Lower leg skin (tissue), 4 donors: Measurements from ENCODE around the gene AFAP1L2. TPM values are rescaled to one million over a fixed set of nuclear protein-coding genes. Genes with fewer than 3 reads are reported as not detected.

Source experiments
- DNase-seq, 2 donors: peaks; one replicate each; pipeline ENCODE4 v3.0.0-alpha.2; 2019; ENCODE audit warnings: low spot score in 2 of 2
- H3K4me3 ChIP-seq: fragments of 200-600 bp; sonication (generic); 2 replicates; pipeline ENCODE4 v1.5.1; 2017; ENCODE audit warnings: mild to moderate bottlenecking, low read depth; ENCODE audit not compliant: poor library complexity, severe bottlenecking
- CTCF ChIP-seq, 3 donors: fragments of 450-650 bp; IDR thresholded peaks; one replicate each; pipeline ENCODE4 v1.5.1; 2016; ENCODE audit warnings: antibody characterized with exemption in 3 of 3, mild to moderate bottlenecking in 3 of 3, moderate library complexity in 2 of 3
- POLR2A ChIP-seq, 2 donors: fragments of 450-650 bp; IDR thresholded peaks; one replicate each; pipeline ENCODE4 v1.6.1; 2016 to 2017; ENCODE audit warnings: antibody characterized with exemption in 2 of 2, mild to moderate bottlenecking in 1 of 2, moderate library complexity in 1 of 2
- WGBS, 2 donors: methylation state at CpG; one replicate each; pipeline ENCODE4 v1.1.5; 2018; 5-methylcytosine and 5-hydroxymethylcytosine counted together
- intact Hi-C: fragments of 100-400 bp; cut with DNase I; formaldehyde crosslinking; loops from one replicate; pipeline ENCODE4 v1.15.0; 2023; ENCODE audit warnings: low total_unique reads
- total RNA-seq, 4 donors: library from RNA; depleted of rRNA; stranded (reverse); fragments of >200 nt; gene quantifications; one replicate each; pipeline ENCODE4 v1.1.0, GENCODE V29; 2016

The AFAP1L2 gene
- total RNA-seq, 4 donors from 2014 or later = 10.9 to 19.4 (median 14.3) TPM

DNA sequence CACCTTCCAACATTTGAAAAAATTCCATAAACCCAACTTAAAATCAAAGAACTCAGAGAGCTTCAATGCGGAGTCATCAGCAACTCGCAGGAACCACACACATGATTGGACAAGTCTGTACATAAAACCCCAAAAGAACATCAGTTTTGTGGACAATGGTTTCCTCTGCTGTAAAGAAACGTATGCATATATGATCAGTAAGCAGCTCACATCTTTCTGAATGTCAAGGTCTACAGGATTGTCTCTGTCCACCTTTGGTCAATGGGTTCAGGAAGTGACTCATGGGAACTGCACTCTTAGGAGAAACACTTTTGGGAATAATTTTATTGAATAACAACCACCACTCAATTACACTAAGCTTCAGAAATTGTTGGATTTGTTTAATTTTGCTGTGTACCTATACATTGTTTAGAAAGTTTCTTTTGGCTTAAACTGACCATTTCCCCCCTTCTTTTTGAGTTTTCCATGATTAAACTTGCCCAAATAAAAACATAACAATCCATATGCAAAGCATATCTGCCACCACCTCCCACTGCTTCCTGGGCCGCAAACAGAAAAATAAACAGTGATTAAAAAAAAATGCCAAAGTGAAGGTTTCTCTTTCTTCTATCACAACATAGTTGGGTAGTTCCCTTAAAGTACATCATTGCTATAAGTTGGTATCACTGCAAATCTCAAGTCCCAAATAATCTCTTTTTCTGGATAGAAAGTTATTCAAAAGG, 27.3 kb upstream of the AFAP1L2 start:
- 67 to 70% methylated on average over 4 of the region's 4 CpGs for WGBS, 2 donors
- intact Hi-C loops = no loop called here
- H3K4me3 ChIP-seq = no peak overlapping the region
- DNase-seq = no peak
- TF ChIP-seq CTCF (IDR thresholded peaks at IDR 0.05) (no peak), POLR2A (IDR thresholded peaks at IDR 0.05) (no peak)

GRCh38 chr10:114430688-114431413, 26.5 kb upstream of the AFAP1L2 start:
- no peak overlapping the region for H3K4me3 ChIP-seq
- 83 to 88% methylated on average over 12 of the region's 12 CpGs for WGBS, 2 donors
- intact Hi-C loops = no loop called here
- TF ChIP-seq CTCF (IDR thresholded peaks at IDR 0.05) (no peak), POLR2A (IDR thresholded peaks at IDR 0.05) (no peak)
- DNase-seq = no peak

GRCh38 chr10:114429581-114430335, 25.5 kb upstream of the AFAP1L2 start:
- no peak for DNase-seq
- intact Hi-C loops = no loop called here
- 79 to 90% methylated on average over 9 of the region's 9 CpGs for WGBS, 2 donors
- H3K4me3 ChIP-seq = no peak overlapping the region
- TF ChIP-seq CTCF (IDR thresholded peaks at IDR 0.05) = no peak
- no peak for TF ChIP-seq POLR2A (IDR thresholded peaks at IDR 0.05)

DNA sequence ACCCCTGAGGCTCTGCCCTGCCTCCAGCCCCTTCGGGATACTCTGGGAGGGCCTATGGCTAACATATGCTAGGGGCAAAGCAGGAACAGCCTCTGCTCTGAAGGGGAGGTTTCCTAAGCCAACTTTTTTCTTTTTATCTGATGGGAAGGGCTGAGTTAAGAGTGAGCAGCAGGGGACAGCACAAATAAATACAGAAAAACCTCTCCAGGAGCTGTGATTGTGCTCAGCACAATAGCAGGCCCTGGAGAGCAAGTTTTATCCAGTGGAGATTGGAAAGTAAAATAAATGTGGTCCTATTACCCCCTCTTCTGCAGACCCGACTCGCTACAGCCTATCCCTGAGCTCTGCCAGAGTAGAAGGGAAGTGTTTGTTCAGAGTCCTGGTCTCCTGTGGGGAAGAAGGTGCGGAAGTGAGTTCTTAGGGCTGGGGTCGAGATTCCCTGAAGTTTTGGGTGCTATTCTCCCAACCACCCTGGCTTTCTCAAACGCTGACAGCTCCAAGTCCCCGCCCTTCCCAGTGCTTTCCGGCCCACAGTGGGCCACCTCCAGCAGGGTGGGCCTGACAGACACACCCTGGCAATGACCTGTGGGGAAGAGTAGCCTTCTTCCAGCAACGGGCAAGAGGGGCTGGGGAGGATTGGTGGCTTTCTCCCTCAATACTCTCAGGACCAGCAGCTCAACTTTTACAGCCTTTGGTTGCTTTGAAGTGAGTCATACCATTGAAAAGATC, 23.0 kb upstream of the AFAP1L2 start:
- intact Hi-C loops = no loop called here
- TF ChIP-seq POLR2A (IDR thresholded peaks at IDR 0.05) (no peak), CTCF (IDR thresholded peaks at IDR 0.05) (no peak)
- WGBS, 2 donors = 60 to 66% methylated on average over 9 of the region's 9 CpGs
- H3K4me3 ChIP-seq = no peak overlapping the region
- DNase-seq = no peak

DNA sequence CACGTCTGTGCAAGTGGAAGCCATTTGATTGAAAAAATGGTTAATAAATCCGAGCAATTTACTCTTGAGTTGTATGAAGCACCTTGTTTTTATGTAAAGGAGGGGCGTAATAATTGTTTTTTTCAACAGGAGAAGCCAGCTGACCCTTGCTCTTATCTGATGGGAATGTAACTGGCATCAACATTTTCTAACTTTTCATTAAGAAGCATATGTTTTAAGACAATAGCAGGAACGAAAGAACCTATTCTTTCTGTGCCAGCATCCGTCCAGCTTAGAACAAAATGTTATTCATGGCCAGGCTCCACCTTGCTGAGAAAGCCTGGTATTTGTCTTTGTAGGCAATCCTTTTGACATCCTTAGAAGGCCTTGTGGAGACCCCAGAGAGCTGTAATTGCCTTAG, 22.2 kb upstream of the AFAP1L2 start:
- DNase-seq = no peak
- H3K4me3 ChIP-seq = no peak overlapping the region
- 57 to 68% methylated on average over 5 of the region's 5 CpGs for WGBS, 2 donors
- TF ChIP-seq POLR2A (IDR thresholded peaks at IDR 0.05) = no peak
- no peak for TF ChIP-seq CTCF (IDR thresholded peaks at IDR 0.05)
- intact Hi-C loops = no loop called here
